Hematopoietic multipotent progenitor cell treated with erythropoietin and hydrocortisone succinate and interleukin-3 and kit ligand, for 6 days (in vitro differentiated cells): ENCODE data around the gene NUMA1.

ENCODE experiments used
- DNase-seq: peaks from one replicate; pipeline ENCODE4 v3.0.0-alpha.2; 2015

The NUMA1 gene

DNA sequence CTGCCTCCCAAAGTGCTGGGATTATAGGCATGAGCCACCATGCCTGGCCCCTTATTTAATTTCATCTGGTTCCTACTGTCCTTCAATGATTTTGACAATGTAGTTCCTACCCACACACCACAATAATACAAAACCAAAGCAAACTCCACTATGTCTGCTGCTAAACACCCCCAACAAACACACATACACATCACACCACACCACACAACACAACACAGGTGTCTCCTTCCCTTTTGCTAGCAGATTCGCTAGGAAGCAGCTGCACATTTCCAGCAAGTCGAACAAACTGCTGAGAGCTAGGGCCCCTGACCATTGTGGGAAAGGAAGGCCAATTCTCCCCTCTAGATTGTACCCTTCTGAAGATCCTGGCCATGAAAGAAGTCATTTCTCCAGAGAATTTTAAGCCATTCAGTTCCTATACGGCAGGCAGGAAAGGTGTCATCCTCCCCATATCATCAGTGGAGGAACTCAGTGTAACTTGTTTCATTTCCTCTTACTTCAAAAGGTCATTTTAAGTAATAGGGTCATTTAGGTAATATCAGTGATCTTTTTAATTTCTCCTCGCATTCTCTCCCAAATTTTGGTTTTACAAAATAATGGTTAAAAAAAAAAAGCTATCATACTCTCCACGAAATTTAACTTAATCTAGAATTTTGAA, 18.5 kb downstream of the NUMA1 start:
- DNase-seq = no peak

DNA sequence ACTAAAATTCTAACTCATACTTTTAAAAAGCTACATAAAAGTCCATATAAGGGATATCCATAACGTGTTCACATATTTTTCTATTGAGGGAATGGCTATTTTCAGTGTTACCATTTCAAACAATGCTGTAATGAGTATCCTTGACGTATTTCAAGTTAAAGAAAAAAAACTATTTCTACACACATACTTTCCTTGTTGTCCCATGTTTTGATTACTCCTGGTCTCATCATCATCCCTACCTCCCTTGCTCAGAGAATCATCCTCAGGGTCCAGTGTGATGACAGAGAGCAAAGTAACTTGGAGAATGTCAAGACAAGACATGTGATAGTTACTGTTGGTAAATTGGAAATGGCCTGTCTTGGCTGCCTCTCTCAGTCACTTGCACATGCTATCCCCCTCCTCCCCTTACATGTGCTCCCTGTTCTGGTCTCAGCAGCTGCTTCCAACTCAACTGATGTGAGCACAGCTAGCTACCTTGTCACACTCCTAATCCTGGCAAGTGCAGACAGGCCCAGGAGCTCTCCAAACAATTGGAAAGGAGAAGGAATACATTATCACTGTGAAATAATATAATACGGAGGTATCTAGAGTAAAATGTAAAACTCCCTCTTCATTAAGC, 21.8 kb downstream of the NUMA1 start:
- no peak for DNase-seq

DNA sequence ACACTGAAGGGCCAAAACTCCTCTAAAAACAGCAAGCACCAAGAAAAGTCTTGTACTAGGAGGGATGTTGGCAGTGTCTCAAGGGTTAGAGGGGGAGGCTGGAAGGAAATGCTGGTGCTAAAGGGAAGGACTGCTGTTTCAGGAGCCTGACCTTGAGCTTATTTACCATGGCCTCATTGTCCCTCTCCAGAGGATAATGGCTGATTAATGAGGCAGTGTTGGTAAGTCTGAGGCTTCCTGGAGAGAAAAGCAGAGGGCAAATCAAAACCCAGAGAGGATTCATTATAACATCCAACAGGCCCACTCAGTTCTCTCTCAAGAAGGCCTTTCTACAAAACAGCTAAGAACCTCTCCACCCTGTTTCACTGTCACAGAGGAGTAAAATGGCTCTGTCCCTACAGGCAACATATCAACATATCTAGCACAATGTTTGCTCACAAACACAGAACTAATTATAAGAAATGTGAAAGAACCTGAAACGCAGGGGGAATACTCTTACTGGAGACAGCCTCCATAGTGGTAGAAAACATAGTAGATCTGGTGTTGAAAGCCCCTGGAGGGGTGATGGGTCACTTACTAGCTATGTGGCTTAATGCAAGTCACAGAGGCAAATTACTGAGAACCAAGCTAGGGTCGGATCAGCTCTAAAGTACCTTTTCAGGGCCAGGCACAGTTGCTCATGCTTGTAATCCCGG, 31.4 kb downstream of the NUMA1 start:
- DNase-seq = no peak

GRCh38 chr11:72045849-72046248, 34.5 kb downstream of the NUMA1 start:
- no peak for DNase-seq

DNA sequence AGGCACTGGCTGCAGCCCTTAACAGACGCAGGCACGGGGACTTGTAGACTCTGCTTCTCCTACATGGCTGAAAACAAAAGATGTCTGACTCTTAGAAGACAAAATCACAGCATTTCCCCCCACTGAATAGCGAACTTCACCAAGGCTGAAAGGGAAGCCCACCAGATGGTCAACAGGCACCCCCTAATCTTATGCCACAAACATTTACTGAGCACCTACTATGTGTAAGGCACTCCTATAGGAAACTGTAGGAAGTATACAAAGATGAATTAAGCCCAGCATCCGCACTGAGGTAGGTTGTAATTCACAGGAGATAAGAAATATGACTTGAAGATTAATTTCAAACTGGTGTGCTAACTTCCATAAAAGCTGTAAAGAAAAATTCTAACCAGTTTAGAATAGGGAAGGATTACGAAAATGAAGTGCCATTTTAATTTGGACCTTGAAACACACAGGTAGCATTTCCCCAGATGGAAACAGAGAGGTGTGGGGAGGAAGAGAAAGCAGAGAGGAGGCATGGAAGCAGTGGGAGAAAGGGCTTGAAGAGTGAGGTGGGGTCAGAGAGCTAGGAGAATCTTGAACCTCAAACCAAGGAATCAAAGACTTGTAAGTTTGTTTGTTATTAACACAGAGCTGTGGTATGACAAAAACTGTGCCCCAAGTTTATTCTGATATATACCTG, 38.1 kb downstream of the NUMA1 start:
- no peak for DNase-seq

DNA sequence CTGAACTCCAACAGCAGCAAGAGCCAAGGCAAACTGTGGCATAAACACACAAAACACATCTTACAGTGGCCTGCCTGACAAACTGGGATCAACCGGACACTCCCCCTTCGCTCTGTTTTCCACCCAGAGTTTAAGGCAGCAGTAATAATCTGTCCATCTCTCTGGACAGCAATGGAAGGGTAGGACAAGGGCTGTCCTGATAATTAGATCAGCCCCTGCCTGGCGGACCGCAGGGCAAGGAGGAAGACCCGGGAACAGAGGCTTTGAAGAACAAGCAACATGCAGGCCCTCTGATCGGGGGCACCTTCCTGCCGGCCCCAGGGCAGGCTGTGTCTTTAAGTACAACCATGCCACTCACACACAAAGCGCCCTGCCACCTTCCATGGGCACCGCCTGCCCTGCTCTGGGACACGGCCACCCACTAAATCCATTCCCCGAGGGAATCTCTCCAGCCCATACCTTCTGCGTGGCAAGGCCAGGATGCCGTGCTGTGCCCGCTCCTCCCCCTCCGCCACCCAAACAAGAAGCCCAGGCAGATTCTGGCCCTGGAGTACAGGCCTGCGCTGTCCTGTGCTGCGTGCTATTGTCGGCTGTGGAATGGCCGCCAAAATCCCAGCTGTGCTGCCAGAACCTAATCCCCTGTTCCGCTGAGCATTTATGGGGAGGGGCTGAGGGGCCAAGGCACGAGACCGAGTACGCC, 38.8 kb downstream of the NUMA1 start:
- peak; percentile 66 for DNase-seq

DNA sequence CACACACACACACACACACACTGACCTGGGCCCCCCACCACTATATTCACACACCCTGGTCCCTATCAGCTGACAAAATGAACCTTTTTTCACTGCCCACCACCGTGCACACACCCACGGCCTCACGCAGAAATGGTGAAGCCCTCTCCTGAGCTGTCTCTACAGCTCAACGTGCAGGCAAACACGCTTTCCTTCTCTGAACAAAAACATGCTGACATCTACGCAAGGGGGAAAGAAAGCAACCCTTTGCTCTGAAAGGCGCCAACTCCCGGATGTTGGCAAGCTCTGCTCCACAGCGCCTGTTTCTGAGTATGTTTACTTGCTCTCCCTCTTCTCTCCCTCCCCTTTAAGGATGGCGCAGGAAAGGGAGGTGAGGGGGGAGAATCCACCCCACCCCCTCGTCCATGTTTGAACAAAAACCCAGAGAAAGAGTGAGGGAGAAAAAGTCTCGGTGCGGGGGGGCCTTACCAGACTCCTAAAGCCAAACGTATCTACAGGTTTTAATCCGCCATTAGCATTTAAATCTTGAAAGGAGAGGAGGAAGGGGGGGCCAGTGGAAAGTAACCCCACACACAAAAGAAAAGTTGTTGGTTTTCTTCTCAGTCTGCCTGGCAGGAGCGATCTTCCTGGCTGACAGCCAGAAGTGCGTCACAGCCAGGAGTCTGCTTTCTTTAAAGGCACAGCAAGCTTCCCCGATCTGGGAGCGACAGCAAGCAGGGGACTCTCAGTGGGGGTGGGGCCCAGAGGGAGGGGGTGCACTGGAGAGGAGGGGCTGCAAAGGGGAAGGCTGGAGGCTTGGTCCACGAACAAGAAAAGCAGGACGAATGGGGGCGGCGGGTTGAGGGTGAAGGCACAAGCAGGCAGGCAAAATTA, 39.6 kb downstream of the NUMA1 start:
- DNase-seq = peak; percentile 92

- DNase-seq = no peak
Observed at GRCh38 chr11:72039856-72040401, 40.4 kb downstream of the NUMA1 start.

DNA sequence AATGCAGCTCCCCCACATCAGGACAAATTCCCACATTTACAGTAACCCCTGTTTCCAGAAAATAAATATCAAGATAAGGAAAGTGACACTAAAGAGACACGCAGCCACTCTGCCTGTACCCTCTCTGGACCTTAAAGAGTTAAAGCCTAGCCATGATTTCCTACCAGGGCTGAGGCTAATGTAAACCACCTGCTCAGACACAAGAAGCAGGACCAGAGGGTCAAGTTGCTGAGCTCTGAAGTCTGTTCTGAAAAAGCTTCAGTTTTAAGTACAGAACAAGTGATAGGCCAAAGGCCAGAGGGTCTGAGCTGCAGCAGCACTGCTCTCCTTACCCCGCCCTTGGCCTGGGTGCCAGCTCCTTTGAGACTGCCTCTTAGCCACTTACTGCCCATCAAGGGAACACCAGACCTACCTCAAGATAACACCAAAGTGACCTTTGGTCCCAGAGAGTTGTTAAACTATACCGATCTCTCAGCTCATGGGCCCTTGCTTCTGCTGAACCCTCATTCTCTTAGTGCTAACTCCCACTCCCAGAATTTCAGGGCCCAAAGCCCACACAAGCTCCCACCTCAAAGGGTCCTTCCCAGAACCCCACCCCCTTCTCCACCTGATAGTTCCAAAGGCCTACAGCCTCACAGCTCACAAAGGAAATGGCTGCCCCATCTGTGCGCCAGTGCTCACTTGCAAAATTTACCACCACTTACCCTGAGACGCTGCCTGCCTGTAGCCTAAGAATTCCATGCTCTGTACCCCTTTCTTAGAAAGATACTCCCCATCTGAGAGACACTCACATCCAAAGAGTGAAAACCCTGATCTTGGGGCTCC, 41.1 kb downstream of the NUMA1 start:
- peak; percentile 49 for DNase-seq

DNA sequence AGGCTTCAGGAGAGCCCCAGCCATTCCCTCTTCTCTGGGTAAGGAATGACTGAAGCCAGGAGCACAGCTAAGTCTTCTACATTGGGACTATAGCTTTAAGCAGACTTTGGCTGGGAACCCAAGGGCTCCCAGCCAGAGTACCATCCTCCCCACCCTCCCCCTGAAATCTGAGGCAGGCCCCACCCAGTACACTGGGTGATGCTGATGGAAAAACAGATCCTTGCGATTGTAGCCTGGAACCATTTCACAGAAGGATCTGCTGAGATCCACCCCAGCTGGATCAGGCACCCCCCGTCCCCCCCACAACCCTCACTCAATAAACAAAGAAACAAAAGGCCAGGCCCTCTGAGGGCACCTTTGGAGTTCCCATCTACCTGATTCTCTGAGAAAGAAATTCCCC, 41.9 kb downstream of the NUMA1 start:
- DNase-seq = peak; percentile 17

GRCh38 chr11:72037554-72038311, 42.6 kb downstream of the NUMA1 start:
- no peak for DNase-seq

- no peak for DNase-seq
Observed at GRCh38 chr11:72036687-72037086, 43.7 kb downstream of the NUMA1 start.

DNA sequence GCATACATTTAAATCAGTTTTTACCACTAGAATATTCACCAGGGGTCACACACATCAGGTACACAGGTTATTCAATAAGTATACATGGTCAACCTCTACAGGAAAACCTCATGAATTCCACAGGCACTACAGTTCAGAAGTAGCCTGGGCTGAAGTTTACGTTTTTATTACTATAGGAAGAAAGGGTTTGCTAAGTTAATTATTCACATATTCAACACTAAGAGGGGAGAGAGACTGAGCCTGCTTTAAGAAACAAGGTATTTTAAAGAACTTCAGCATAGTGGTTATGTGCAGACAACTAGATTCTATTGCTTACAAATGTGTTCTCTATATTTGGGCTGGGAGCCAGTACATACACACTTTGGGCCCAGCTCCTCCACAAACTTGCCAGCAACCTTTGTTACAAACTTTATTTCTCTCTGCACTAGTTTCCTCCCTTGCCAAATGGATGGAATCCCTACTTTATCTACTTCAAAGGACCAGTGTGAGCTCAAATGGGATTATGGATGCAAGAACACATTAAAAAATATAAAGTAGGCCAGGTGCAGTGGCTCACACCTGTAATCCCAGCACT, 49.8 kb downstream of the NUMA1 start:
- no peak for DNase-seq

GRCh38 chr11:72026090-72026489, 54.3 kb downstream of the NUMA1 start:
- no peak for DNase-seq

DNA sequence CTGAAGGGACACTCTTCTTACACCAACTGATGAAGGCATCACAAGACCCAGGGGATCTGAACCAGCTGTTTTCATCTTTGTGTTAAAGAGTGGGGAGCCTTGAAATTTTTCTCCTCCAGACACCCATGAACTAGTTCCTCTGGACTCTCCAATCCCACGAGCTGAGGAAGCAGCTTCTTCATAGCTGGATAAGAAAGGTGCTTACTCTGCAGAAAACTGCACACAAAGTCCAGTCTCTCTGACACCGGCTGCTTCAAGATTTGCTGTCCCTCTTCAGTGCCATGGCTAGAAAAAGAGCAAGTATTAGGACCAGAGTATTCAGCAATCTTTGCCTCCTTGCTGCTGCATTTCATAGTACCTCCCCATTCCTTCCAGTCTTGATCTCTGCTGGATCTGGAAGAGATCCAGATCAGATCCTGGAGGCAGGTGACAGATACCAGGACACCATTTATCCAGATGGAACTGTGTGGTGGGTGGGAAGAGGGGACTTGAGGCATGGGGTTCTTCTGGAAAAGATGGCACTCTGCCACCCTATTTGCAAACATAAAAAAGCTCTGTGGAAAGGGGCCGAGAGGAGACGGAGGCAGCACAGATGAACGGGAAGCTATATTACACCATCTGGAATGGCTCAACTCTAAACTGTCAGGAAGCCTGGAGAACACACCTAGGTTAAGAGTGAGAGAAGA, 56.1 kb downstream of the NUMA1 start:
- DNase-seq = no peak

DNA sequence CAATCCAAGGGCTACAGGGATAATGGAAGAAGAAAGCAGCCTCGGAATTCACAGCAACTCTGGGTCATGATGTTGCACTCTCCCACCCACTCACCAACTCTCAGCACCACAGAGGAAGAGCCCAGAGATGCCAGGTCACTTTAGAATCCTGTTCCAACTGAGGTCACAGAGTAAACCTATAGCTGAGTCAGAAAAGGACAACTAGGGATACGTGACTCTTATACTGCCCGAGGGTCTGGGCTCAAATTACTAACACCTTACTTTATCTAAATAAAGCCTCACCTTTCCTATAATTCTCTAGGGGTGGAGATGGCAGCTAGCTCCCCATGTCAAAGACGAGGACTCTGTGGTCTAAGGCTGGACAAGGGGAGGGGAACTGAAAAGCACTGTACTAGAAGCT, 57.0 kb downstream of the NUMA1 start:
- no peak for DNase-seq

GRCh38 chr11:72018171-72018570, 62.2 kb downstream of the NUMA1 start:
- DNase-seq = no peak

GRCh38 chr11:72015511-72016061, 64.8 kb downstream of the NUMA1 start:
- peak; percentile 67 for DNase-seq
